ENCODE data around the gene CCND3.

DNA sequence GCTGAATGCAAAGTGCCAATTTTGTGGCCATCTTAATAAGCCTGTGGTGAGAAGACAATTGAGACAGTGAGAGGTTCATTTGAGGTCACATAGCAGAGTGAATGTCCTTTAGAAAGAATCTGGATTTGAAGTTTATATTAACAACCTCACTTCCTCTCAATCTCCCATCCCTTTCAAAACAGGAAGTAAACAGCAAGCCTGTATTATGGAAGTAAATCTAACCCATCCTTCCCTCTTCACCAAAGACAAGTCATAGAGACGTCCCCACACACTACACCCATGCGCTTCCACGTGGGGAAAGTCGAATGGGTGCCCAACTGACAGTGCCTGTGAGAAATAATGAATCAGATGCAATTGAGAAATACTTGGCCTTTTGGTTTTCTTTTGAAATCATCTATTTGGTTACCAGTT lies 28.8 kb upstream of the CCND3 start:
- TF ChIP-seq, protein P1, sequence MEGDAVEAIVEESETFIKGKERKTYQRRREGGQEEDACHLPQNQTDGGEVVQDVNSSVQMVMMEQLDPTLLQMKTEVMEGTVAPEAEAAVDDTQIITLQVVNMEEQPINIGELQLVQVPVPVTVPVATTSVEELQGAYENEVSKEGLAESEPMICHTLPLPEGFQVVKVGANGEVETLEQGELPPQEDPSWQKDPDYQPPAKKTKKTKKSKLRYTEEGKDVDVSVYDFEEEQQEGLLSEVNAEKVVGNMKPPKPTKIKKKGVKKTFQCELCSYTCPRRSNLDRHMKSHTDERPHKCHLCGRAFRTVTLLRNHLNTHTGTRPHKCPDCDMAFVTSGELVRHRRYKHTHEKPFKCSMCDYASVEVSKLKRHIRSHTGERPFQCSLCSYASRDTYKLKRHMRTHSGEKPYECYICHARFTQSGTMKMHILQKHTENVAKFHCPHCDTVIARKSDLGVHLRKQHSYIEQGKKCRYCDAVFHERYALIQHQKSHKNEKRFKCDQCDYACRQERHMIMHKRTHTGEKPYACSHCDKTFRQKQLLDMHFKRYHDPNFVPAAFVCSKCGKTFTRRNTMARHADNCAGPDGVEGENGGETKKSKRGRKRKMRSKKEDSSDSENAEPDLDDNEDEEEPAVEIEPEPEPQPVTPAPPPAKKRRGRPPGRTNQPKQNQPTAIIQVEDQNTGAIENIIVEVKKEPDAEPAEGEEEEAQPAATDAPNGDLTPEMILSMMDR (IDR thresholded peaks at IDR 0.05), result no peak
- TF ChIP-seq POLR2A (IDR thresholded peaks at IDR 0.05), result no peak
